PC-3 (cell line): ENCODE results near the gene AOPEP. TPM values are rescaled to one million over a fixed set of nuclear protein-coding genes. Genes with fewer than 3 reads are reported as not detected.

Source experiments
- ATAC-seq: fragments of 200-7000 bp; cut with Tn5 transposase; 2 replicates; pipeline ENCODE4 v1.9.1; 2020; ENCODE audit warnings: mild to moderate bottlenecking, moderate library complexity
- BruUV-seq: library from RNA; stranded (reverse); fragments of 400-500 nt; replicated peaks from 2 replicates; lab custom pipeline; 2021; lab: Mats Ljungman, UMichigan
- CTCF ChIA-PET: fragments of 300-600 bp; sonication (Branson Sonifier 250); formaldehyde crosslinking; loops from one replicate; lab custom pipeline; 2022; ENCODE audit warnings: antibody characterized with exemption; lab: Charles Lee
- POLR2A ChIA-PET: fragments of 300-600 bp; sonication (Branson Sonifier 250); formaldehyde crosslinking; loops from one replicate; lab custom pipeline; 2022; ENCODE audit warnings: antibody characterized with exemption; ENCODE audit not compliant: unreplicated experiment; lab: Charles Lee
- DNase-seq: peaks from one replicate; pipeline ENCODE4 v3.0.0-alpha.2; 2015
- H2AFZ ChIP-seq: fragments of 300-600 bp; sonication (generic); 2 replicates; pipeline ENCODE4 v1.6.0; 2016; ENCODE audit warnings: antibody characterized with exemption, low read length
- H3F3A ChIP-seq: fragments of 300-600 bp; sonication (generic); one replicate; pipeline ENCODE4 v1.6.0; 2017; ENCODE audit warnings: antibody characterized with exemption, low read length, control low read depth, mild to moderate bottlenecking; ENCODE audit not compliant: unreplicated experiment
- H3K27ac ChIP-seq: fragments of 300-600 bp; sonication (generic); 2 replicates; pipeline ENCODE4 v1.5.1; 2016; ENCODE audit warnings: mild to moderate bottlenecking, low read length
- H3K27me3 ChIP-seq: fragments of 300-600 bp; sonication (generic); 2 replicates; pipeline ENCODE4 v1.6.1; 2016; ENCODE audit warnings: low read length, mixed read lengths
- H3K36me3 ChIP-seq: fragments of 300-600 bp; sonication (generic); 2 replicates; pipeline ENCODE4 v1.6.1; 2016; ENCODE audit warnings: low read depth, mixed run types, low read length, mixed read lengths
- H3K4me1 ChIP-seq: fragments of 300-600 bp; sonication (generic); 2 replicates; pipeline ENCODE4 v1.5.1; 2016; ENCODE audit warnings: low read length; ENCODE audit not compliant: insufficient read depth
- H3K4me2 ChIP-seq: fragments of 300-600 bp; sonication (generic); 2 replicates; pipeline ENCODE4 v1.6.0; 2016; ENCODE audit warnings: low read length
- H3K4me3 ChIP-seq: fragments of 300-600 bp; sonication (generic); 2 replicates; pipeline ENCODE4 v1.5.1; 2016; ENCODE audit warnings: mild to moderate bottlenecking, low read length, mixed read lengths
- H3K79me2 ChIP-seq: fragments of 300-600 bp; sonication (generic); 2 replicates; pipeline ENCODE4 v1.6.1; 2017; ENCODE audit warnings: low read length, mixed read lengths
- H3K9ac ChIP-seq: fragments of 300-600 bp; sonication (generic); 2 replicates; pipeline ENCODE4 v1.6.0; 2016; ENCODE audit warnings: mild to moderate bottlenecking, low read length
- H3K9me2 ChIP-seq: fragments of 300-600 bp; sonication (generic); replicated peaks from 2 replicates; pipeline ENCODE4 v1.6.1; 2016; ENCODE audit warnings: mixed run types, low read length, mixed read lengths
- H3K9me3 ChIP-seq: fragments of 300-600 bp; sonication (generic); 2 replicates; pipeline ENCODE4 v1.6.1; 2016; ENCODE audit warnings: low read length, mixed read lengths
- H4K20me1 ChIP-seq: fragments of 300-600 bp; sonication (generic); 2 replicates; pipeline ENCODE4 v1.6.1; 2016; ENCODE audit warnings: low read length, mixed read lengths
- EZH2 ChIP-seq: fragments of 300-600 bp; sonication (generic); IDR thresholded peaks from one replicate; pipeline ENCODE4 v1.6.1; 2017; ENCODE audit warnings: antibody characterized with exemption, mild to moderate bottlenecking, low read length; ENCODE audit not compliant: unreplicated experiment
- EZH2phosphoT487 ChIP-seq: fragments of 300-600 bp; sonication (generic); IDR thresholded peaks from 2 replicates; pipeline ENCODE4 v1.6.1; 2018; ENCODE audit warnings: mild to moderate bottlenecking, antibody characterized with exemption, low read length, borderline replicate concordance
- intact Hi-C: fragments of 100-400 bp; cut with micrococcal nuclease; formaldehyde crosslinking; loops from 2 replicates; pipeline ENCODE4 v1.9.0; 2023
- total RNA-seq: library from RNA; depleted of rRNA; stranded (reverse); fragments of >200 nt; gene quantifications from 2 replicates; pipeline ENCODE4 v1.2.3, GENCODE V29; 2014
- TF ChIP-seq, protein P1 (sequence below): fragments of 300-600 bp; sonication (generic); conservative IDR thresholded peaks from 2 replicates; pipeline ENCODE4 v1.5.1; 2017; ENCODE audit warnings: antibody characterized with exemption, low read depth, mild to moderate bottlenecking, low read length

The AOPEP gene
- total RNA-seq, 1 experiment from 2014 or later = 23.1 TPM

DNA sequence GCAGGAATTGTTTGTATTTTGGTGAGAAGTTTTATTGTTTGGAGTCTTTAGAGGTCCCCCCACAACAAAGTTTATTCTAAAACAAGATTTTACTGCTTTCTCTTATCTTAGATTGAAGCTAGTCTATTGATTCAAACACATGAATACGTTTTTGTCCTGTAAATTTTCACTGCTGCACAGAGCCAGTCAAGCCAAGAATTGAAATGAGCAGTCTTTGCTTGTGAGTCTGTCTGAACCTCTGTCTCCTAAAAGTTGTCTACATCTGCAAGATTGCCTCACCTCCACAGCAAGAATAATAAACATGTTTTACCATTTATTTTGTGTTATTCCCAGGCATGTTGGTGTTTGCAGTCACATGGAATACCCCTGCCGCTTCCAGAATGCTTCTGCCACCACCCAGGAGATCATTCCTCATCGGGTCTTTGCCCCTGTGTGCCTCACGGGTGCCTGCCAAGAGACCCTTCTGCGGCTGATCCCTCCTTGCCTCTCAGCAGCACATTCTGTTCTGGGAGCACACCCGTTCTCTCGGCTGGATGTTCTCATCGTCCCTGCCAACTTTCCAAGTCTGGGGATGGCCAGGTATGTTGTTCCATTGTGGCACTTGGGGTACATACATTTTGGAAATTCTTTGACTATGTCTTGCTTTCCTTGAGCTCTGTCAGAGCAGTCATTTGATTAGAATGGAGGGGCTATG lies 74.1 kb downstream of the AOPEP start:
- POLR2A ChIA-PET = no interaction called here
- Histone ChIP-seq H3K9me2 (no peaks in the 10 kb centered on the region), H3K79me2 (no peaks in the 10 kb centered on the region), H3K27me3 (no peaks in the 10 kb centered on the region), H4K20me1 (no peaks in the 10 kb centered on the region), H3K9me3 (no peaks in the 10 kb centered on the region), H3K9ac (no peak overlapping the region), H3K4me1 (peaks cover 21% of the 10 kb centered on the region), H3K36me3 (peaks cover 4% of the 10 kb centered on the region; the same call in 1 of the 2 replicates), H3K4me2 (peak overlapping the region; percentile 33; the same call in 1 of the 2 replicates), H3K27ac (no peak overlapping the region), H2AFZ (no peak overlapping the region), H3K4me3 (no peak overlapping the region), H3F3A (no peaks in the 10 kb centered on the region)
- CTCF ChIA-PET = interaction anchor here (0.7 kb wide), 1 partner anchor 241 kb away, joined by 5 read pairs; no protein-coding TSS in a partner anchor
- TF ChIP-seq EZH2phosphoT487 (no peak), EZH2 (no peak)
- TF ChIP-seq, protein P1, sequence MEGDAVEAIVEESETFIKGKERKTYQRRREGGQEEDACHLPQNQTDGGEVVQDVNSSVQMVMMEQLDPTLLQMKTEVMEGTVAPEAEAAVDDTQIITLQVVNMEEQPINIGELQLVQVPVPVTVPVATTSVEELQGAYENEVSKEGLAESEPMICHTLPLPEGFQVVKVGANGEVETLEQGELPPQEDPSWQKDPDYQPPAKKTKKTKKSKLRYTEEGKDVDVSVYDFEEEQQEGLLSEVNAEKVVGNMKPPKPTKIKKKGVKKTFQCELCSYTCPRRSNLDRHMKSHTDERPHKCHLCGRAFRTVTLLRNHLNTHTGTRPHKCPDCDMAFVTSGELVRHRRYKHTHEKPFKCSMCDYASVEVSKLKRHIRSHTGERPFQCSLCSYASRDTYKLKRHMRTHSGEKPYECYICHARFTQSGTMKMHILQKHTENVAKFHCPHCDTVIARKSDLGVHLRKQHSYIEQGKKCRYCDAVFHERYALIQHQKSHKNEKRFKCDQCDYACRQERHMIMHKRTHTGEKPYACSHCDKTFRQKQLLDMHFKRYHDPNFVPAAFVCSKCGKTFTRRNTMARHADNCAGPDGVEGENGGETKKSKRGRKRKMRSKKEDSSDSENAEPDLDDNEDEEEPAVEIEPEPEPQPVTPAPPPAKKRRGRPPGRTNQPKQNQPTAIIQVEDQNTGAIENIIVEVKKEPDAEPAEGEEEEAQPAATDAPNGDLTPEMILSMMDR = no peak
- no TSS peak for BruUV-seq
- ATAC-seq (no peak), DNase-seq (no peak)
- intact Hi-C loops = no loop called here

DNA sequence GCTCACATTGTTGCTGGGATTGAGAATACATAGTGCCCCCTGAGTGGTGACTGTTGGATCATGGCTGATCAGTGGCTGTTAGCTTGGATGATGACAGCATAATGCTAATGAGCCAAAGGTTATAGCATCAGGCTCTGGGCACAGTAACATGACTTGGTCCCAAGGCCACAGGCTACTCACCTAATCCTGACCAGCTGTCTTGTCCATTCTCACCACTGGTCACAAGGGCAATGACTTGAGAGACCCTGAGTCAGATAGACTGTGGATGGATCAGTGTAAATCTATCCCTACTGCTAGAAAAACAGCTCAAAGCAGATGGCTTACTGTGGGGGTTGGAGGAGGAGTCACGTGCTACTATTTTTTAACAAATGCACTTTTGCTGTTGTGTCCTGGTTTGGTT lies 74.7 kb downstream of the AOPEP start:
- H3K9me2 ChIP-seq = no peaks in the 10 kb centered on the region
- no peak overlapping the region for H3K4me3 ChIP-seq
- ATAC-seq (no peak), DNase-seq (no peak)
- H3F3A ChIP-seq = no peaks in the 10 kb centered on the region
- H3K9me3 ChIP-seq = no peaks in the 10 kb centered on the region
- ChIA-PET CTCF (no interaction called here), POLR2A (no interaction called here)
- no peak overlapping the region for H3K9ac ChIP-seq
- H3K4me2 ChIP-seq = no peak overlapping the region
- peaks cover 26% of the 10 kb centered on the region for H3K4me1 ChIP-seq
- H2AFZ ChIP-seq = no peak overlapping the region
- peaks cover 4% of the 10 kb centered on the region; the same call in 1 of the 2 replicates for H3K36me3 ChIP-seq
- no peaks in the 10 kb centered on the region for H3K79me2 ChIP-seq
- H4K20me1 ChIP-seq = no peaks in the 10 kb centered on the region
- no peaks in the 10 kb centered on the region for H3K27me3 ChIP-seq
- intact Hi-C loops = no loop called here
- TF ChIP-seq EZH2 (no peak), EZH2phosphoT487 (no peak)
- TF ChIP-seq, protein P1 = no peak
- no TSS peak for BruUV-seq
- H3K27ac ChIP-seq = no peak overlapping the region

DNA sequence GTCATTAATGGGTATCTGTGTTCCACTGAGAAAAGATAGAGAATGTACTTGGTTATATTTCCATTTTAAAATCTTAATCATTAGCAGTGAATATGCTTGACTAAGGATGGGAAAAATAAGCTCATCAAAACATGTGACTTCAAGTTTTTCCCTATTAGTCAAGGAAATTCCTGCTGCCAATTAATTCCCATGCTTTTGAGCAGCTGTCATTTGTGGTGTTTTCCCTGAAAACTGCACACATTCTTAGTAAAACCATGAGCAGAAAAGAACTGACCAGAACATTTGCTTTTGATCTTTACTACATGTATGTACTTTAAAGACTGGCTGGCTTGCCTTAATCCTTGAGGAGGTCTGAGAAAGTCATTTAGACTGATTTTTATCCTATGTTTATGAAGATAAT lies 75.2 kb downstream of the AOPEP start:
- Histone ChIP-seq H3K4me3 (no peak overlapping the region), H3K79me2 (peaks cover 2% of the 10 kb centered on the region; the same call in 1 of the 2 replicates), H4K20me1 (no peaks in the 10 kb centered on the region), H3K9me3 (no peaks in the 10 kb centered on the region), H3K4me1 (peaks cover 31% of the 10 kb centered on the region), H3K9ac (no peak overlapping the region), H3K36me3 (peaks cover 4% of the 10 kb centered on the region; the same call in 1 of the 2 replicates), H3F3A (no peaks in the 10 kb centered on the region), H3K9me2 (no peaks in the 10 kb centered on the region), H3K27me3 (no peaks in the 10 kb centered on the region), H3K4me2 (no peak overlapping the region), H3K27ac (no peak overlapping the region), H2AFZ (no peak overlapping the region)
- DNase-seq = no peak
- intact Hi-C loops = no loop called here
- no peak for ATAC-seq
- TF ChIP-seq, protein P1 = no peak
- no peak for TF ChIP-seq EZH2phosphoT487
- no peak for TF ChIP-seq EZH2
- POLR2A ChIA-PET = no interaction called here
- CTCF ChIA-PET = no interaction called here
- no TSS peak for BruUV-seq
